HEK293 (cell line): ENCODE data around the gene PFN3.

ENCODE experiments used
- GLI2 ChIP-seq: fragments of 450-650 bp; formaldehyde crosslinking; IDR thresholded peaks from 2 replicates; pipeline ENCODE4; 2017; ENCODE audit warnings: missing biosample characterization, missing genetic modification characterization, low read depth, borderline replicate concordance
- HIC1 ChIP-seq: fragments of 450-650 bp; formaldehyde crosslinking; IDR thresholded peaks from 2 replicates; pipeline ENCODE4 v1.5.1; 2016; ENCODE audit warnings: missing biosample characterization, missing genetic modification characterization
- MZF1 ChIP-seq: fragments of 450-650 bp; formaldehyde crosslinking; IDR thresholded peaks from 2 replicates; pipeline ENCODE4 v1.5.1; 2017; ENCODE audit warnings: missing biosample characterization, missing genetic modification characterization, borderline replicate concordance
- PRDM1 ChIP-seq: fragments of 450-650 bp; formaldehyde crosslinking; IDR thresholded peaks from 2 replicates; pipeline ENCODE4; 2016; ENCODE audit warnings: missing biosample characterization, missing genetic modification characterization
- SCRT1 ChIP-seq: fragments of 450-650 bp; formaldehyde crosslinking; IDR thresholded peaks from 2 replicates; pipeline ENCODE4 v1.5.1; 2016; ENCODE audit warnings: missing biosample characterization, missing genetic modification characterization, borderline replicate concordance
- WT1 ChIP-seq: fragments of 450-650 bp; formaldehyde crosslinking; IDR thresholded peaks from 2 replicates; pipeline ENCODE4 v1.5.1; 2016; ENCODE audit warnings: missing biosample characterization, missing genetic modification characterization
- ZBTB17 ChIP-seq: fragments of 450-650 bp; formaldehyde crosslinking; IDR thresholded peaks from 2 replicates; pipeline ENCODE4 v1.5.1; 2016; ENCODE audit warnings: missing biosample characterization, missing genetic modification characterization
- ZBTB7A ChIP-seq: fragments of 450-650 bp; formaldehyde crosslinking; IDR thresholded peaks from 2 replicates; pipeline ENCODE4 v1.5.1; 2016; ENCODE audit warnings: low read depth, missing biosample characterization, missing genetic modification characterization
- ZNF133 ChIP-seq: fragments of 450-650 bp; formaldehyde crosslinking; IDR thresholded peaks from 2 replicates; pipeline ENCODE4 v1.5.1; 2016; ENCODE audit warnings: missing biosample characterization, missing genetic modification characterization
- ZNF157 ChIP-seq: fragments of 450-650 bp; formaldehyde crosslinking; IDR thresholded peaks from 2 replicates; pipeline ENCODE4 v1.5.1; 2016; ENCODE audit warnings: missing biosample characterization, missing genetic modification characterization
- ZNF16 ChIP-seq: fragments of 450-650 bp; formaldehyde crosslinking; IDR thresholded peaks from 2 replicates; pipeline ENCODE4 v1.5.1; 2016; ENCODE audit warnings: low read depth, missing biosample characterization, missing genetic modification characterization
- ZNF184 ChIP-seq: fragments of 450-650 bp; IDR thresholded peaks from 2 replicates; pipeline ENCODE4 v1.5.1; 2018; ENCODE audit warnings: missing biosample characterization, mild to moderate bottlenecking, missing genetic modification characterization
- ZNF202 ChIP-seq: fragments of 450-650 bp; formaldehyde crosslinking; IDR thresholded peaks from 2 replicates; pipeline ENCODE4 v1.5.1; 2016; ENCODE audit warnings: missing biosample characterization, missing genetic modification characterization, borderline replicate concordance
- ZNF223 ChIP-seq: fragments of 450-650 bp; formaldehyde crosslinking; IDR thresholded peaks from 2 replicates; pipeline ENCODE4 v1.5.1; 2016; ENCODE audit warnings: missing biosample characterization, missing genetic modification characterization
- ZNF274 ChIP-seq, 2 experiments: fragments of 200-500 bp in 1 of 2; fragments of 450-650 bp in 1 of 2; sonication (Bioruptor generic) in 1 of 2; formaldehyde crosslinking in 1 of 2; IDR thresholded peaks; 2 replicates each; pipeline versions ENCODE4 v1.5.1 to v1.6.1; 2014 to 2016; ENCODE audit warnings: borderline replicate concordance in 1 of 2, inconsistent platforms in 1 of 2, low read length in 1 of 2, missing biosample characterization in 1 of 2, missing genetic modification characterization in 1 of 2
- ZNF341 ChIP-seq: fragments of 450-650 bp; formaldehyde crosslinking; IDR thresholded peaks from 2 replicates; pipeline ENCODE4; 2016; ENCODE audit warnings: low read depth, missing biosample characterization, missing genetic modification characterization
- ZNF354C ChIP-seq: fragments of 450-650 bp; formaldehyde crosslinking; IDR thresholded peaks from 2 replicates; pipeline ENCODE4 v1.5.1; 2016; ENCODE audit warnings: missing biosample characterization, missing genetic modification characterization, low read depth, borderline replicate concordance
- ZNF416 ChIP-seq: fragments of 450-650 bp; formaldehyde crosslinking; IDR thresholded peaks from 2 replicates; pipeline ENCODE4 v1.5.1; 2016; ENCODE audit warnings: missing biosample characterization, missing genetic modification characterization
- ZNF433 ChIP-seq: fragments of 450-650 bp; formaldehyde crosslinking; IDR thresholded peaks from 2 replicates; pipeline ENCODE4 v1.5.1; 2016; ENCODE audit warnings: missing biosample characterization, missing genetic modification characterization, low read depth
- ZNF549 ChIP-seq: fragments of 450-650 bp; IDR thresholded peaks from 2 replicates; pipeline ENCODE4 v1.5.1; 2018; ENCODE audit warnings: missing biosample characterization, missing genetic modification characterization, mild to moderate bottlenecking, inconsistent platforms, moderate library complexity
- ZNF623 ChIP-seq: fragments of 450-650 bp; formaldehyde crosslinking; IDR thresholded peaks from 2 replicates; pipeline ENCODE4 v1.5.1; 2016; ENCODE audit warnings: missing biosample characterization, missing genetic modification characterization
- ZNF670 ChIP-seq: fragments of 450-650 bp; formaldehyde crosslinking; IDR thresholded peaks from 2 replicates; pipeline ENCODE4 v1.5.1; 2016; ENCODE audit warnings: missing biosample characterization, missing genetic modification characterization, low read depth
- ZNF830 ChIP-seq: fragments of 450-650 bp; IDR thresholded peaks from 2 replicates; pipeline ENCODE4 v1.5.0; 2018; ENCODE audit warnings: missing biosample characterization, missing genetic modification characterization, low read depth, mild to moderate bottlenecking, moderate library complexity
- ZNF837 ChIP-seq: fragments of 450-650 bp; formaldehyde crosslinking; IDR thresholded peaks from 2 replicates; pipeline ENCODE4 v1.5.1; 2016; ENCODE audit warnings: missing biosample characterization, missing genetic modification characterization
- TF ChIP-seq, protein P1 (sequence below): fragments of 450-650 bp; formaldehyde crosslinking; IDR thresholded peaks from 2 replicates; pipeline ENCODE4 v1.5.1; 2017; ENCODE audit warnings: missing biosample characterization, missing genetic modification characterization
- TF ChIP-seq, protein P2 (sequence below): fragments of 450-650 bp; formaldehyde crosslinking; IDR thresholded peaks from 2 replicates; pipeline ENCODE4 v1.5.1; 2017; ENCODE audit warnings: missing biosample characterization, missing genetic modification characterization
- TF ChIP-seq, protein P3 (sequence below): sonication (generic); formaldehyde crosslinking; IDR thresholded peaks from 2 replicates; pipeline ENCODE4 v1.8.1; 2022; ENCODE audit warnings: mild to moderate bottlenecking, moderate library complexity, missing genetic modification reagents
- TF ChIP-seq, protein P4 (sequence below): fragments of 450-650 bp; formaldehyde crosslinking; IDR thresholded peaks from 2 replicates; pipeline ENCODE4 v1.5.1; 2017; ENCODE audit warnings: missing biosample characterization, missing genetic modification characterization
- TF ChIP-seq, protein P5 (sequence below): fragments of 450-650 bp; formaldehyde crosslinking; IDR thresholded peaks from 2 replicates; pipeline ENCODE4 v1.5.1; 2016; ENCODE audit warnings: missing biosample characterization, missing genetic modification characterization

PFN3 gene

GRCh38 chr5:177403792-177404640 lies 3.6 kb upstream of the PFN3 start (continued):
- TF ChIP-seq, protein P1, sequence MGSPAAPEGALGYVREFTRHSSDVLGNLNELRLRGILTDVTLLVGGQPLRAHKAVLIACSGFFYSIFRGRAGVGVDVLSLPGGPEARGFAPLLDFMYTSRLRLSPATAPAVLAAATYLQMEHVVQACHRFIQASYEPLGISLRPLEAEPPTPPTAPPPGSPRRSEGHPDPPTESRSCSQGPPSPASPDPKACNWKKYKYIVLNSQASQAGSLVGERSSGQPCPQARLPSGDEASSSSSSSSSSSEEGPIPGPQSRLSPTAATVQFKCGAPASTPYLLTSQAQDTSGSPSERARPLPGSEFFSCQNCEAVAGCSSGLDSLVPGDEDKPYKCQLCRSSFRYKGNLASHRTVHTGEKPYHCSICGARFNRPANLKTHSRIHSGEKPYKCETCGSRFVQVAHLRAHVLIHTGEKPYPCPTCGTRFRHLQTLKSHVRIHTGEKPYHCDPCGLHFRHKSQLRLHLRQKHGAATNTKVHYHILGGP (tag by site-specific recombination), result peak; percentile 78
- TF ChIP-seq ZNF433 (tag by site-specific recombination) (no peak), ZNF670 (tag by site-specific recombination) (no peak), ZNF223 (tag by site-specific recombination) (no peak), ZNF202 (tag by site-specific recombination) (no peak), ZNF623 (tag by site-specific recombination) (0 out of 2 replicates have a peak, but pooled peaks have one; percentile 10), PRDM1 (tag by site-specific recombination) (peak; percentile 12; the same call in 1 of the 2 replicates), ZNF184 (tag by site-specific recombination) (peak; percentile 97), ZNF830 (tag by site-specific recombination) (no peak), WT1 (tag by site-specific recombination) (no peak; the same call in 1 of the 2 replicates), ZBTB17 (tag by site-specific recombination) (peak; percentile 83), GLI2 (tag by site-specific recombination) (no peak), ZNF133 (tag by site-specific recombination) (no peak), MZF1 (no peak; the same call in 1 of the 2 replicates), ZNF274 (IDR thresholded peaks at IDR 0.05; ENCODE audit: low read length) (no peak), ZNF274 (tag by site-specific recombination; IDR thresholded peaks at IDR 0.05; ENCODE audit: borderline replicate concordance) (no peak), ZNF837 (tag by site-specific recombination) (no peak), HIC1 (peak; percentile 61; the same call in 1 of the 2 replicates), SCRT1 (tag by site-specific recombination) (no peak), ZNF354C (tag by site-specific recombination) (no peak), ZNF341 (tag by site-specific recombination) (peak; percentile 52; the same call in 1 of the 2 replicates), ZNF16 (tag by site-specific recombination) (no peak), ZNF416 (tag by site-specific recombination) (no peak), ZNF549 (peak; percentile 81; the same call in 1 of the 2 replicates), ZNF157 (tag by site-specific recombination) (no peak), ZBTB7A (no peak; the same call in 1 of the 2 replicates)
- TF ChIP-seq, protein P2, sequence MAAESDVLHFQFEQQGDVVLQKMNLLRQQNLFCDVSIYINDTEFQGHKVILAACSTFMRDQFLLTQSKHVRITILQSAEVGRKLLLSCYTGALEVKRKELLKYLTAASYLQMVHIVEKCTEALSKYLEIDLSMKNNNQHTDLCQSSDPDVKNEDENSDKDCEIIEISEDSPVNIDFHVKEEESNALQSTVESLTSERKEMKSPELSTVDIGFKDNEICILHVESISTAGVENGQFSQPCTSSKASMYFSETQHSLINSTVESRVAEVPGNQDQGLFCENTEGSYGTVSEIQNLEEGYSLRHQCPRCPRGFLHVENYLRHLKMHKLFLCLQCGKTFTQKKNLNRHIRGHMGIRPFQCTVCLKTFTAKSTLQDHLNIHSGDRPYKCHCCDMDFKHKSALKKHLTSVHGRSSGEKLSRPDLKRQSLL (tag by site-specific recombination), result peak; percentile 67; the same call in 1 of the 2 replicates
- TF ChIP-seq, protein P3, sequence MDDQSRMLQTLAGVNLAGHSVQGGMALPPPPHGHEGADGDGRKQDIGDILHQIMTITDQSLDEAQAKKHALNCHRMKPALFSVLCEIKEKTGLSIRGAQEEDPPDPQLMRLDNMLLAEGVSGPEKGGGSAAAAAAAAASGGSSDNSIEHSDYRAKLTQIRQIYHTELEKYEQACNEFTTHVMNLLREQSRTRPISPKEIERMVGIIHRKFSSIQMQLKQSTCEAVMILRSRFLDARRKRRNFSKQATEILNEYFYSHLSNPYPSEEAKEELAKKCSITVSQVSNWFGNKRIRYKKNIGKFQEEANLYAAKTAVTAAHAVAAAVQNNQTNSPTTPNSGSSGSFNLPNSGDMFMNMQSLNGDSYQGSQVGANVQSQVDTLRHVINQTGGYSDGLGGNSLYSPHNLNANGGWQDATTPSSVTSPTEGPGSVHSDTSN, result no peak
- TF ChIP-seq, protein P4, sequence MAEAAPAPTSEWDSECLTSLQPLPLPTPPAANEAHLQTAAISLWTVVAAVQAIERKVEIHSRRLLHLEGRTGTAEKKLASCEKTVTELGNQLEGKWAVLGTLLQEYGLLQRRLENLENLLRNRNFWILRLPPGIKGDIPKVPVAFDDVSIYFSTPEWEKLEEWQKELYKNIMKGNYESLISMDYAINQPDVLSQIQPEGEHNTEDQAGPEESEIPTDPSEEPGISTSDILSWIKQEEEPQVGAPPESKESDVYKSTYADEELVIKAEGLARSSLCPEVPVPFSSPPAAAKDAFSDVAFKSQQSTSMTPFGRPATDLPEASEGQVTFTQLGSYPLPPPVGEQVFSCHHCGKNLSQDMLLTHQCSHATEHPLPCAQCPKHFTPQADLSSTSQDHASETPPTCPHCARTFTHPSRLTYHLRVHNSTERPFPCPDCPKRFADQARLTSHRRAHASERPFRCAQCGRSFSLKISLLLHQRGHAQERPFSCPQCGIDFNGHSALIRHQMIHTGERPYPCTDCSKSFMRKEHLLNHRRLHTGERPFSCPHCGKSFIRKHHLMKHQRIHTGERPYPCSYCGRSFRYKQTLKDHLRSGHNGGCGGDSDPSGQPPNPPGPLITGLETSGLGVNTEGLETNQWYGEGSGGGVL (tag by site-specific recombination), result peak; percentile 43
- TF ChIP-seq, protein P5, sequence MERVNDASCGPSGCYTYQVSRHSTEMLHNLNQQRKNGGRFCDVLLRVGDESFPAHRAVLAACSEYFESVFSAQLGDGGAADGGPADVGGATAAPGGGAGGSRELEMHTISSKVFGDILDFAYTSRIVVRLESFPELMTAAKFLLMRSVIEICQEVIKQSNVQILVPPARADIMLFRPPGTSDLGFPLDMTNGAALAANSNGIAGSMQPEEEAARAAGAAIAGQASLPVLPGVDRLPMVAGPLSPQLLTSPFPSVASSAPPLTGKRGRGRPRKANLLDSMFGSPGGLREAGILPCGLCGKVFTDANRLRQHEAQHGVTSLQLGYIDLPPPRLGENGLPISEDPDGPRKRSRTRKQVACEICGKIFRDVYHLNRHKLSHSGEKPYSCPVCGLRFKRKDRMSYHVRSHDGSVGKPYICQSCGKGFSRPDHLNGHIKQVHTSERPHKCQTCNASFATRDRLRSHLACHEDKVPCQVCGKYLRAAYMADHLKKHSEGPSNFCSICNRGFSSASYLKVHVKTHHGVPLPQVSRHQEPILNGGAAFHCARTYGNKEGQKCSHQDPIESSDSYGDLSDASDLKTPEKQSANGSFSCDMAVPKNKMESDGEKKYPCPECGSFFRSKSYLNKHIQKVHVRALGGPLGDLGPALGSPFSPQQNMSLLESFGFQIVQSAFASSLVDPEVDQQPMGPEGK (tag by site-specific recombination), result peak; percentile 46; the same call in 1 of the 2 replicates
